IMR-90 (cell line): ENCODE results near the gene TMEM86B.

Source experiments
- CEBPB ChIP-seq: IDR thresholded peaks from 2 replicates; pipeline ENCODE4 v1.6.1; 2012; ENCODE audit warnings: low read depth, low read length, improper control_type of control experiment
- CTCF ChIP-seq: conservative IDR thresholded peaks from 2 replicates; pipeline ENCODE4 v1.5.1; 2012; ENCODE audit warnings: mild to moderate bottlenecking, low read depth, low read length, improper control_type of control experiment
- POLR2A ChIP-seq: IDR thresholded peaks from 2 replicates; pipeline ENCODE4 v1.6.1; 2012; ENCODE audit warnings: mild to moderate bottlenecking, low read depth, low read length
- RAD21 ChIP-seq: IDR thresholded peaks from 2 replicates; pipeline ENCODE4 v1.6.1; 2012; ENCODE audit warnings: low read length, improper control_type of control experiment
- RCOR1 ChIP-seq: IDR thresholded peaks from 2 replicates; pipeline ENCODE4 v1.6.1; 2012; ENCODE audit warnings: mild to moderate bottlenecking, low read length, improper control_type of control experiment; ENCODE audit not compliant: insufficient replicate concordance
- USF2 ChIP-seq: fragments of 150-350 bp; IDR thresholded peaks from 2 replicates; pipeline ENCODE4 v1.6.1; 2017; ENCODE audit warnings: mild to moderate bottlenecking, antibody characterized with exemption, low read length, low read depth

- TF ChIP-seq POLR2A = no peak
- no peak for TF ChIP-seq CTCF
- no peak for TF ChIP-seq USF2
- TF ChIP-seq RAD21 = no peak
- TF ChIP-seq RCOR1 = no peak
- TF ChIP-seq CEBPB = no peak
These were observed 24.4 kb upstream of the TMEM86B start for GRCh38 chr19:55252760-55253663.
